Neuron (in vitro differentiated cells): Measurements from ENCODE around the gene ZNF423.

Experiments used
- H2AFZ ChIP-seq: one replicate; pipeline ENCODE4 v1.6.1; 2013; ENCODE audit warnings: low read depth, mild to moderate bottlenecking, inconsistent platforms, low read length, moderate library complexity
- H3K27me3 ChIP-seq: one replicate; pipeline ENCODE4 v1.6.1; 2013; ENCODE audit warnings: low read length; ENCODE audit not compliant: insufficient read depth
- H3K36me3 ChIP-seq: one replicate; pipeline ENCODE4 v1.6.1; 2013; ENCODE audit warnings: low read length; ENCODE audit not compliant: insufficient read depth
- H3K4me1 ChIP-seq: one replicate; pipeline ENCODE4 v1.6.1; 2013; ENCODE audit warnings: low read length; ENCODE audit not compliant: insufficient read depth
- H3K4me3 ChIP-seq: 2 replicates; pipeline ENCODE4 v1.5.1; 2013; ENCODE audit warnings: mild to moderate bottlenecking, low read length, moderate library complexity
- H3K9me3 ChIP-seq: one replicate; pipeline ENCODE4 v1.6.1; 2013; ENCODE audit warnings: low read length

The ZNF423 gene

GRCh38 chr16:49836218-49836617 is 19.7 kb downstream of the ZNF423 start:
- Histone ChIP-seq H3K4me3 (no peak overlapping the region), H3K27me3 (no peaks in the 10 kb centered on the region), H3K9me3 (no peaks in the 10 kb centered on the region), H3K4me1 (peaks cover 46% of the 10 kb centered on the region), H3K36me3 (no peaks in the 10 kb centered on the region), H2AFZ (no peak overlapping the region)

- Histone ChIP-seq H3K36me3 (peaks cover 2% of the 10 kb centered on the region), H3K27me3 (no peaks in the 10 kb centered on the region), H3K9me3 (no peaks in the 10 kb centered on the region), H3K4me3 (no peak overlapping the region), H2AFZ (no peak overlapping the region), H3K4me1 (peaks cover 46% of the 10 kb centered on the region)
Measured at GRCh38 chr16:49835161-49835777, 20.6 kb downstream of the ZNF423 start.

GRCh38 chr16:49834531-49835151 is 21.3 kb downstream of the ZNF423 start:
- Histone ChIP-seq H3K27me3 (no peaks in the 10 kb centered on the region), H3K9me3 (no peaks in the 10 kb centered on the region), H3K4me3 (no peak overlapping the region), H2AFZ (no peak overlapping the region), H3K4me1 (peaks cover 46% of the 10 kb centered on the region), H3K36me3 (peaks cover 2% of the 10 kb centered on the region)

- Histone ChIP-seq H3K9me3 (no peaks in the 10 kb centered on the region), H3K27me3 (no peaks in the 10 kb centered on the region), H3K4me3 (no peak overlapping the region), H2AFZ (no peak overlapping the region), H3K36me3 (peaks cover 2% of the 10 kb centered on the region), H3K4me1 (peaks cover 50% of the 10 kb centered on the region)
Measured at GRCh38 chr16:49833796-49834530, 21.9 kb downstream of the ZNF423 start.

GRCh38 chr16:49833085-49833484 is 22.8 kb downstream of the ZNF423 start:
- Histone ChIP-seq H3K4me3 (no peak overlapping the region), H3K36me3 (peaks cover 2% of the 10 kb centered on the region), H2AFZ (no peak overlapping the region), H3K9me3 (no peaks in the 10 kb centered on the region), H3K27me3 (no peaks in the 10 kb centered on the region), H3K4me1 (peaks cover 59% of the 10 kb centered on the region)

- Histone ChIP-seq H3K9me3 (no peaks in the 10 kb centered on the region), H3K4me1 (peaks cover 68% of the 10 kb centered on the region), H3K4me3 (no peak overlapping the region), H3K27me3 (no peaks in the 10 kb centered on the region), H2AFZ (no peak overlapping the region), H3K36me3 (peaks cover 2% of the 10 kb centered on the region)
Measured at GRCh38 chr16:49832177-49832576, 23.7 kb downstream of the ZNF423 start.

GRCh38 chr16:49830873-49831272 is 25.0 kb downstream of the ZNF423 start:
- Histone ChIP-seq H3K4me1 (peaks cover 67% of the 10 kb centered on the region), H3K36me3 (peaks cover 2% of the 10 kb centered on the region), H2AFZ (no peak overlapping the region), H3K4me3 (no peak overlapping the region), H3K9me3 (no peaks in the 10 kb centered on the region), H3K27me3 (no peaks in the 10 kb centered on the region)

- peaks cover 2% of the 10 kb centered on the region for H3K36me3 ChIP-seq
- H3K4me3 ChIP-seq, result no peak overlapping the region
- no peak overlapping the region for H2AFZ ChIP-seq
- H3K9me3 ChIP-seq, result no peaks in the 10 kb centered on the region
- H3K27me3 ChIP-seq, result no peaks in the 10 kb centered on the region
- peaks cover 59% of the 10 kb centered on the region for H3K4me1 ChIP-seq
Measured at GRCh38 chr16:49828533-49829267, 27.2 kb downstream of the ZNF423 start.

GRCh38 chr16:49827805-49828438 is 28.0 kb downstream of the ZNF423 start:
- Histone ChIP-seq H3K9me3 (no peaks in the 10 kb centered on the region), H3K36me3 (peaks cover 2% of the 10 kb centered on the region), H3K4me3 (no peak overlapping the region), H2AFZ (no peak overlapping the region), H3K27me3 (no peaks in the 10 kb centered on the region), H3K4me1 (peaks cover 51% of the 10 kb centered on the region)

GRCh38 chr16:49826515-49826914 is 29.4 kb downstream of the ZNF423 start:
- Histone ChIP-seq H3K36me3 (peaks cover 2% of the 10 kb centered on the region), H3K4me3 (no peak overlapping the region), H3K4me1 (peaks cover 55% of the 10 kb centered on the region)

GRCh38 chr16:49825041-49825440 is 30.9 kb downstream of the ZNF423 start:
- Histone ChIP-seq H2AFZ (no peak overlapping the region), H3K27me3 (no peaks in the 10 kb centered on the region), H3K36me3 (no peaks in the 10 kb centered on the region), H3K9me3 (no peaks in the 10 kb centered on the region), H3K4me3 (no peak overlapping the region), H3K4me1 (peaks cover 59% of the 10 kb centered on the region)

More at GRCh38 chr16:49826515-49826914, 29.4 kb downstream of the ZNF423 start:
- Histone ChIP-seq H3K27me3 (no peaks in the 10 kb centered on the region), H3K9me3 (no peaks in the 10 kb centered on the region), H2AFZ (no peak overlapping the region)

GRCh38 chr16:49824593-49824992 is 31.3 kb downstream of the ZNF423 start:
- Histone ChIP-seq H3K27me3 (no peaks in the 10 kb centered on the region), H2AFZ (no peak overlapping the region), H3K4me1 (peaks cover 59% of the 10 kb centered on the region), H3K36me3 (no peaks in the 10 kb centered on the region), H3K9me3 (no peaks in the 10 kb centered on the region), H3K4me3 (no peak overlapping the region)
